RWPE2 (cell line): Measurements from ENCODE around the gene TRAF7.

Experiments used
- ATAC-seq: fragments of 200-7000 bp; cut with Tn5 transposase; 3 replicates; pipeline ENCODE4 v1.9.1; 2021; ENCODE audit warnings: low read depth
- DNase-seq: peaks from one replicate; pipeline ENCODE4 v3.0.0-alpha.2; 2020; ENCODE audit warnings: low spot score
- H3K27ac ChIP-seq: fragments of 450-650 bp; 2 replicates; pipeline ENCODE4 v1.5.1; 2017; ENCODE audit warnings: mild to moderate bottlenecking; ENCODE audit not compliant: poor library complexity, severe bottlenecking
- H3K27me3 ChIP-seq: fragments of 250-450 bp; sonication (Bioruptor Pico); 2 replicates; pipeline ENCODE4 v1.5.1; 2021; ENCODE audit warnings: mild to moderate bottlenecking, moderate library complexity; ENCODE audit not compliant: insufficient read depth, poor library complexity, severe bottlenecking
- H3K36me3 ChIP-seq: fragments of 250-450 bp; sonication (Bioruptor Pico); 2 replicates; pipeline ENCODE4 v1.5.1; 2020; ENCODE audit warnings: low read depth, mild to moderate bottlenecking, moderate library complexity
- H3K4me1 ChIP-seq: fragments of 250-450 bp; sonication (Bioruptor Pico); 2 replicates; pipeline ENCODE4 v1.5.1; 2021; ENCODE audit warnings: mild to moderate bottlenecking, moderate library complexity; ENCODE audit not compliant: insufficient read depth, poor library complexity, severe bottlenecking
- H3K4me3 ChIP-seq: fragments of 250-450 bp; sonication (Bioruptor Pico); 2 replicates; pipeline ENCODE4 v1.5.1; 2021; ENCODE audit warnings: mild to moderate bottlenecking, moderate library complexity; ENCODE audit not compliant: severe bottlenecking
- H3K9me3 ChIP-seq: fragments of 250-450 bp; sonication (Bioruptor Pico); 2 replicates; pipeline ENCODE4 v1.5.1; 2021; ENCODE audit warnings: mild to moderate bottlenecking, moderate library complexity; ENCODE audit not compliant: severe bottlenecking
- TF ChIP-seq, protein P1 (sequence below): fragments of 450-650 bp; IDR thresholded peaks from one replicate; pipeline ENCODE4 v1.5.1; 2017; ENCODE audit warnings: mild to moderate bottlenecking, moderate library complexity; ENCODE audit not compliant: poor library complexity, severe bottlenecking

Gene TRAF7

DNA sequence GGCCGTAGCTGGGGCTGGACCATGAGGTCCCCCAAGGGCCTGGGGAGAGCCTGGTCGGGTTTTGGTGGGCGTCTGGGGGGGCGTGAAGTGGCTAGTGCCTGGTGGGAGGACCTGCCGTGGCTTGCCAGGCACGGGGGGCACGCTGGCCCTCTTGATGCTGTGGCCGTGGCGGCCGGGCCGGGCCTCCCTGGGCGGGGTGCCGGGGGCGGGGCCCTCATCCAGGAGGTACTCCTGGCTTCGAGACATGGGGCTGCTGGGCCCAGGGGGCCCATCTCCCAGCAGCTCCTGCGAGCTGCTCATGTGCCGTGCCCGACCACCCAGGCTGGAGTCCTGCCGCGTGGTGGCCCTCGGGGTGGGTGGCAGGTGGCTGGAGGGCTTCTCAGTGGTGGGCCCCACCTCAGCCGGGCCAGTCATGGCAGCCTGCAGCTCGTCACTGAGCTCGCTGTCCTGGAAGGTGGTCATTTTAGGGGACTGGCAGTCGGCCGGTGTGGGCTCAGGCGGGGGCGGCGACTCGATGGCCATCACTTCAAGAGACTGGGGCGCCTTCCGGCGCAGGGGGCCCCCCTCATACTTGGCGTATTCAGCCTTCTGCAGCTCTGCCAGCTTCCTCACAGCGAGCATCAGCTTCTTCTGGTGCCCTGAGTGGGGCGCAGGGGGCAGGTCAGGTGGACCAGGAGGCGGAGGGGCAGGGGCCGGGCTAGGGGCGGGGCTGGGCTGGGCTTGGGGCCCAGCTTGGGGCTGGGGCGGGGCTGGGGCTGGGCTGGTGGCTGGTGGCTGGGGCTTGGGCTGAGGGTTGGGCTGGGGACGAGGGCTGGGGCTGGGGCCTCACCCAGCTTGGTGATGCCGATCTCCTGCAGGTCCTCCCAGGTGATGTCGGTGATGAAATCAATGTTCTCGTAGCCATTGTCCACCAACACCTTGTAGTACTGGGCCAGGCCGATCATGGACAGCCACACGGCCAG, 25.7 kb downstream of the TRAF7 start:
- no peaks in the 10 kb centered on the region for H3K9me3 ChIP-seq
- H3K36me3 ChIP-seq = peaks cover 15% of the 10 kb centered on the region
- no peak for DNase-seq
- no peak overlapping the region for H3K4me3 ChIP-seq
- no peaks in the 10 kb centered on the region for H3K27me3 ChIP-seq
- H3K4me1 ChIP-seq = peaks cover under 1% of the 10 kb centered on the region
- ATAC-seq = no peak
- H3K27ac ChIP-seq = no peak overlapping the region
- TF ChIP-seq, protein P1, sequence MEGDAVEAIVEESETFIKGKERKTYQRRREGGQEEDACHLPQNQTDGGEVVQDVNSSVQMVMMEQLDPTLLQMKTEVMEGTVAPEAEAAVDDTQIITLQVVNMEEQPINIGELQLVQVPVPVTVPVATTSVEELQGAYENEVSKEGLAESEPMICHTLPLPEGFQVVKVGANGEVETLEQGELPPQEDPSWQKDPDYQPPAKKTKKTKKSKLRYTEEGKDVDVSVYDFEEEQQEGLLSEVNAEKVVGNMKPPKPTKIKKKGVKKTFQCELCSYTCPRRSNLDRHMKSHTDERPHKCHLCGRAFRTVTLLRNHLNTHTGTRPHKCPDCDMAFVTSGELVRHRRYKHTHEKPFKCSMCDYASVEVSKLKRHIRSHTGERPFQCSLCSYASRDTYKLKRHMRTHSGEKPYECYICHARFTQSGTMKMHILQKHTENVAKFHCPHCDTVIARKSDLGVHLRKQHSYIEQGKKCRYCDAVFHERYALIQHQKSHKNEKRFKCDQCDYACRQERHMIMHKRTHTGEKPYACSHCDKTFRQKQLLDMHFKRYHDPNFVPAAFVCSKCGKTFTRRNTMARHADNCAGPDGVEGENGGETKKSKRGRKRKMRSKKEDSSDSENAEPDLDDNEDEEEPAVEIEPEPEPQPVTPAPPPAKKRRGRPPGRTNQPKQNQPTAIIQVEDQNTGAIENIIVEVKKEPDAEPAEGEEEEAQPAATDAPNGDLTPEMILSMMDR = no peak

DNA sequence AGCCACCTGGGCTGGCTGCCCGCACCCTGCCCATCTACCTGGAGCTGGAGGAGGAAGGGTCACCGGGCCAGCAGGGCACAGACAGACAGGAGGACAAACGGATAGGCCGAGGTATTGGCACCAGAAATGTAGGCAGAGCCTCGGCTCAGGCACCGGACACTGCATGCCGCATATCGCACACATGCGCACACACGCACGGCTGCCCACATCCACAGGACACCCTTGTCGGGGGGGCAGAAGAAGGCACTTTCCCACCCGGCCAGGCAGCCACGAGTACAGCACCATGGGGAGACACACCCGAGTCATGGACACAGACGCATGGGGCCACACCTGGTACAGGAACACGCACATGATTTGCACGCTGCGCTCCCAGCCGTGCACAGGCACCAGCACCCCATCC, 26.4 kb downstream of the TRAF7 start:
- Histone ChIP-seq H3K9me3 (no peaks in the 10 kb centered on the region), H3K4me1 (no peaks in the 10 kb centered on the region), H3K4me3 (no peak overlapping the region), H3K27me3 (no peaks in the 10 kb centered on the region), H3K36me3 (peaks cover 12% of the 10 kb centered on the region), H3K27ac (no peak overlapping the region)
- DNase-seq = no peak
- no peak for ATAC-seq
- TF ChIP-seq, protein P1 = no peak

DNA sequence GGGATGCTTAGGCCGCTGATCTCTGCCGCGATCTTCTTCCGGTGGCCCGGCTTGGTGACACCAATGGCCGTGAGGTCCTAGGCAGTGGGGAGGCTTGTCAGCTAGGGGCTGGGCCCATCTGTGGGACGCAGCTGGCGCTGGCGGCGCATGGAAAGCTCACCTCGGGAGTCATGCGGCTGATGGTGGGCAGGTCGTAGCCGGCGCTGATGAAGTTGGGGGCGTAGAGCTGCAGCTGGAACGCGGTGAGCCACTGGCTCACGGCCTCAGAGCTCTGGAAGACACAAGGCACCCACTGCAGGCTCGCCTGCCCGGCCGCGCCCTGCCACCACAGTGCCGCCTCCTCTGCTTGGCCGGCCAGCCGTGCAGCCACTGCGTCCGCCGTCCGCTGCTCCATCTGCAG, 28.1 kb downstream of the TRAF7 start:
- H3K4me3 ChIP-seq = no peak overlapping the region
- H3K36me3 ChIP-seq = no peaks in the 10 kb centered on the region
- no peaks in the 10 kb centered on the region for H3K9me3 ChIP-seq
- no peaks in the 10 kb centered on the region for H3K27me3 ChIP-seq
- ATAC-seq (no peak), DNase-seq (no peak)
- no peaks in the 10 kb centered on the region for H3K4me1 ChIP-seq
- TF ChIP-seq, protein P1 = no peak
- no peak overlapping the region for H3K27ac ChIP-seq

DNA sequence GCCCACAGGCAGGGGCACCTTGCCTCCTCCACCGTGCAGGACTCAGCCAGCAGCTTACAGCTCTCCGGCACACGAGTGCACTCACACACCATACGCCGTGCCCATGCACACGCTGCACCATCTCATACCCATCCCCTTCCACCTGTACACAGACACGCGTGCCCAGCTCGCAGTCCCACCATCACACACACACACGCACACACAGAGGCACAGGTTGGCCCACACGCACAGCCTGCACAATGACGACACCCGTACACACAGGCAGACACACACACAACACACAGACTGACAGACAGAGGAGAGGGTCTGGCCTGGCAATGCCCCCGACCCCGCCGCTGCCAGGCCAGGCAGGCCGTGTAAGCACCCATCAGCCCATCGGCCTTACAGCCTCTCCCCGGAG, 28.8 kb downstream of the TRAF7 start:
- DNase-seq (no peak), ATAC-seq (no peak)
- H3K27ac ChIP-seq = no peak overlapping the region
- no peak overlapping the region for H3K4me3 ChIP-seq
- no peaks in the 10 kb centered on the region for H3K27me3 ChIP-seq
- no peaks in the 10 kb centered on the region for H3K36me3 ChIP-seq
- TF ChIP-seq, protein P1 = no peak
- H3K9me3 ChIP-seq = no peaks in the 10 kb centered on the region
- H3K4me1 ChIP-seq = no peaks in the 10 kb centered on the region

DNA sequence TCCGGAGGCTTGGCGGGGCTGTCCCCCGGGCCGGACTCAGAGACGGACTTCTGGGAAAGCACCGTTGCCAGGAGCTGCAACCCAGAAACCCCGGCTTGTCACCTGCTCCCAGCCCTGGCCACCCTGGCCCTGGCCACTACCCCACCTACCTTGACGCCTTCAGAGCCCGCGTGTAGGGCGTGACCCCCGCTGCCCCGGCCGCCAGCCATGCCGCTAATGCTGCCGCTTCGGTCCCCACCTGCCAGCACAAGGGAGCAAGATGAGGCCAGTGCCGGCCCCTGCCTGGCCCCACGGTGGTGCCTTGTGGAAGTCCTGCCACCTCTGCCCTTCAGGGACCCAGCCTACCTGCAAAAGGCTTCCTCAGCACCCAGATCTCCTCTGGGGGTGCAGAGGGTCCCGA, 29.4 kb downstream of the TRAF7 start:
- Histone ChIP-seq H3K9me3 (no peaks in the 10 kb centered on the region), H3K36me3 (no peaks in the 10 kb centered on the region), H3K27me3 (no peaks in the 10 kb centered on the region), H3K4me1 (no peaks in the 10 kb centered on the region), H3K27ac (no peak overlapping the region), H3K4me3 (no peak overlapping the region)
- TF ChIP-seq, protein P1 = no peak
- ATAC-seq = no peak
- no peak for DNase-seq
